NCI-H82 (cell line): ENCODE measurements around the gene PDHX.
"Not testable (repeated sequence)": the region's sequence is repeated elsewhere in the genome, so short reads cannot be mapped to it uniquely, and the experiment has no call there.

Experiments
- DNase-seq: peaks from one replicate; lab custom pipeline; 2025; lab: John Stamatoyannopoulos, UW

PDHX gene

GRCh38 chr11:34910817-34911216 lies 5.6 kb upstream of the PDHX start:
- DNase-seq = no peak

GRCh38 chr11:34911676-34912075 lies 4.7 kb upstream of the PDHX start:
- no peak for DNase-seq

DNA sequence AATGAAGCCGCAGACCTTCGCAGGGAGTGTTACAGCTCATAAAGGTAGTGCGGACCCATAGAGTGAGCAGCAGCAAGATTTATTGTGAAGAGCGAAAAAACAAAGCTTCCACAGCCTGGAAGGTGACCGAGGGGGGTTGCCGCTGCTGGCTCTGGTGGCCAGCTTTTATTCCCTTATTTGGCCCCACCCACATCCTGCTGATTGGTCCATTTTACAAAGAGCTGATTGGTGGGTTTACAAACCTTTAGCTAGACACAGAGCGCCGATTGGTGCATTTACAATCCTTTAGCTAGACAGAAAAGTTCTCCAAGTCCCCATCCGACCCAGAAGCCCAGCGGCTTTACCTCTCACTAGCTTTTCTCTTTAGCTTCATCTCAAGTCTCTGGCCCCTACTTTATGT lies 2.9 kb upstream of the PDHX start:
- DNase-seq = not testable (repeated sequence)

GRCh38 chr11:34915136-34916014 lies 1.0 kb upstream of the PDHX start:
- DNase-seq = peak; percentile 59

- peak; percentile 43 for DNase-seq
Measured at GRCh38 chr11:34916843-34917770, 689 bp downstream of the PDHX start.

GRCh38 chr11:34921156-34921555 lies 4.7 kb downstream of the PDHX start:
- DNase-seq = no peak

GRCh38 chr11:34924714-34925113 lies 8.3 kb downstream of the PDHX start:
- DNase-seq = no peak

GRCh38 chr11:34926101-34926830 lies 9.8 kb downstream of the PDHX start:
- peak; percentile 60 for DNase-seq

DNA sequence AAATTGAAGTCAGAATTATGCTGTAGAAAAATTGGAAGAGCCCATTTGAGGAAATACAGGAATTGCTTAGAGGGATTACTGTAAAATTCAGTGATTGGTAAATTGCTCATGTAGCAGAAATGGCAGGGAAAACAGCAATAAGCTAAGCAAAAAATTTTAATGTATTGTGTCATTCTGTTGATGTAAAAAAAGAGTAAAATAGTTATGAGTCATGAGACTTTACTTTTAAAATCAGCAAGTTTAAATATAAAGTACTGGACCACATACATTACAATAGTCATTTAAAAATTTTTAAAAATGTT lies 10.4 kb downstream of the PDHX start:
- no peak for DNase-seq

DNA sequence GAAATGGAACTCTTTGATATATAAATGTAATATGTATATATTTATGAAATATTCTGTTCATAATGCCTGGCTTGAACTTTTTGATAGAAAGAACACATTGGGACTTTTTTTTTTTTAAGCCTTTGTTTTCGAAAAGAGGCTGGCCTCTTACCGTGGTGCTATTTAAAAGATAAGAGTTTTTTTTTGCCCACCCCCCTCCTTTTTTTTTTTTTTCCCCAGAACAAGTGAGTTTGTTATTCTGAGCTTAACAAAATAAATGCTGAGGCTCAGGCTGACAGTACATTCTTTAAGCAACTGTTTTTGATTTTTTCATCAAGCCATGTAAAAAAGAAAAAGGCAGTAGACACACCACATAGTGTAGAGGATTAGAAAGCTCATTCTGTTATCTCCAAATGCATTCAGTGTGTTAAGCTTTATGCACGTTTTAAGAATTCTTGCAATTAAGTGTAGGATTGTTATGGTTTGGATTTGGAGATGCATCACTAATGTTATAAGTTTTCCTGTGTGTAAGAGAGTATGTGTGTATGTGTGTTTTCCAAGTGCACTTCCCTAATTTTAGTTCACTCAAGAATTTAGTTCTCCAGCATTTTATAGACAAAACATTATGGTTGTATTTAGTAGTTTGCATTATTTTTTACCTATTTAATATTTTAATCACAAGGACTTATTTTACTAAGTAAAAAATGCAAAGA lies 12.0 kb downstream of the PDHX start:
- DNase-seq = no peak

DNA sequence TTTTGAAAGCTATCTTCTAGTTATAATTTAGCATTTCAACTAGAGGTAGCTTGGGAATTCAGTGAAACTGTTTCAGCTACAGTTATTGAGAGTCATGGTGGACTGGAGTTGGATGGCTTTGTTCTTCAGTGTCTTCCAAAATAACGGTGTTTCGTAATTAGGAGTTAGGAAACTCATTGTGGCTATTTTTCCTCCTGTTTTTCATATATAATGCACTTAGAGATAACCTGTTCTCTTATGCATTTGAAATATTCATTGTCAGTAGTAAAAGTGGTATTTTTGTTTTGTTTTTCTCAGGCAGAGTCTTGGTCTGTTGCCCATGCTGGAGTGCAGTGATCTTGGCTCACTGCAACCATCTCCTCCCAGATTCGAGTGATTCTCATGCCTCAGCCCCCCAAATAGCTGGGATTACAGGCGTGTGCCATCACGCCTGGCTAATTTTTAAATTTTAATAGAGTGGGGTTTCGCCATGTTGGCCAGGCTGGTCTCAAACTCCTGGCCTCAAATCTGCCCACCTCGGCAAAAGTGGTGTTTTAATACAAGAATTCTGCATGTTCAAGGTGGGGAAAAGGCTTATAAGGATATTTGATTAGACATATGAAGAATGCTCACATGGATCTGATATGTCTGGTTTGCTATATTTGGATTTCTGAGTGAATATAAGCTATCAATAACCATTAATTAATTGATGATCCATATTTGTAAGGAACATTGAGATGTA lies 12.7 kb downstream of the PDHX start:
- no peak for DNase-seq

DNA sequence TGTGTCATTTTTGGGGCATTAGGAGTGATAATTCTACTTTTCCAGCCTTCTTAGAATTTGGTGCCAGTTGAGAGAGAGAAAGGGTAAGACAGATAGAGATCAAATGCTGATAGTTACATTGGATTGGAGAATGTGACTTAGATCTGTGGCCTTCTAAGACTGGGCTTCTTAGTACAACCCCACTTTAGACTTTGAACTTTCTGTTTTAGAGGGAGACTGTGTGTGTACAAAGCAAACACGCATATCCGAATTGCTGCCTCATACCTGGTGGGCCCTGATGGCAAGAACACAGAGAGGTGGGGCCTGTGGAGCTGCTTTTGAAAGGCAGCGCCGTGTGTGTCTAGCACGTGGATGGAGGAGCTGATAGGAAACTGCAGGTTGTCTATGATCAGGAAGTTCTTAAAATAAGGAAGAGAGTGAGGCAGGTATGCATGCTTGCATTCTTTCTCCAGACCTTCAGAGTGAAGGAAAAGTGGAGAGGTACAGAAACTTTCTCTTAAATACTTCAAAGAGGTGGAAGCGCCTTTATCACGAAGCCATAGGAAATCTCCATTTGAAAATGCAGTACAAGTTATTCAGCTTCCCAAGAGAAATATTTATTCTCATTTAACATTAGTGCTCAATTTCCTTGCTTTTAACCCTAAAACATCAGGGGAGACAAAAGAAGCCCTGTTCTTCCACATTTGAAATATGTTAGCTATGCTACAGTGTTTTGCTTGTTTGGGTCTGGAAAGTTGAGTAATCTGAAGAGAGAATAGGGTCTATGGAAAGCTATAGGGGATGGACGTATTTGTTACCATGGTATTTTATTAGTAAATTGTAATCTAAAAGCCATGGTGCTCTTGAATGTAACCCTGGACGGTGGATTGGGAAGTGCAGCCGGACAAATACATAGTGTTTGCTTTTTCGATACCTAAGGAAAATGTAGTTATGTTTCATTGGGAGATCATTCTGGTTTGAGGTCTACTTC lies 13.7 kb downstream of the PDHX start:
- no peak for DNase-seq

DNA sequence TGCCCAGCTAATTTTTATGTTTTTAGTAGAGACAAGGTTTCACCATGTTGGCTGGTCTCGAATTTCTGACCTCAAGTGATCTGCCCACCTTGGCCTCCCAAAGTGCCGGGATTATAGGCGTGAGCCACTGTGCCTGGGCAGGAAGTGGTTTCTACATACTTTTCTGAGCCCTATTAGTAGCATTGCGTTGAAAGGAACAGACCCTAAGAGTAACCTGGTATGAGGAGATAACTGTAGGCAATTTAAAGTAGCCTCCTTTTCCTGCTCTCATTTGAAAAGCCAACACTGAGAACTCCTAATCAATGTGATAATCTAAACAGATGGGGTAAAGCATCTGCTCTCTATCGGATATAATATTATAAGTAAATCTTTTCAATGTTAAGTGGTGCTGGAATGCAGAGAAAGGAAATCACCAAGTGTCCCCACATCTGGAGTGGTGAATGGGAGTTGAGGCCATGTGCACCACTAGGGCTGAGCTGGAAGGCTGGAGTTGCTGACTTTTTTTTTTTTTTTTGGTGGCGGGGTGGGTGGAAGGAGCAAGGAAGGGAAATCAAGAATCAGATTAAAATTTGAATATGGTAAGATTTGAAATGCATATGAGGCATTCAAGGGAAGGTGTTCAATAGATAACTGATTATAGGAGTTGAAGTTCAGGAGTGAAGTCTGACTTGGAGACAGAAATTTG lies 20.7 kb downstream of the PDHX start:
- DNase-seq = peak; percentile 27

DNA sequence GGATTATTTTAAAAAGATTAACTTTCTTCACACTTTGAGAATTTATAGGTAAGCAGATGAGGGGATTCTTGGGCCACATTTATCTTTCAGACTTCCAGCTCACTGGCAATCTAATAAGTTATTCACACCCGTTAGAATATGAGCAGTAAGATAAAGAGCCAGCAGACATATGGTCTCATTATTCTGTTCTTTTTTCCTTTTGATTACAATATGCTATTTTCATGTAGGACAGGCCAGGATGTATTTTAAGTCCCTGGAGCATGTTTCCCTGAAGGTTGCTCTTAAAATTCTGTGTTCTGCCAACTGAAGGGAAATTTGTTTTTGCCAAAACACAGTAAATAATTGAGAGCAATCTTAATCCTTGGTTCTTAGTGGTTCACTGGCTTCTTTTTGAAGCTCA lies 22.2 kb downstream of the PDHX start:
- peak; percentile 40 for DNase-seq

- no peak for DNase-seq
Measured at GRCh38 chr11:34940026-34940677, 23.7 kb downstream of the PDHX start.

DNA sequence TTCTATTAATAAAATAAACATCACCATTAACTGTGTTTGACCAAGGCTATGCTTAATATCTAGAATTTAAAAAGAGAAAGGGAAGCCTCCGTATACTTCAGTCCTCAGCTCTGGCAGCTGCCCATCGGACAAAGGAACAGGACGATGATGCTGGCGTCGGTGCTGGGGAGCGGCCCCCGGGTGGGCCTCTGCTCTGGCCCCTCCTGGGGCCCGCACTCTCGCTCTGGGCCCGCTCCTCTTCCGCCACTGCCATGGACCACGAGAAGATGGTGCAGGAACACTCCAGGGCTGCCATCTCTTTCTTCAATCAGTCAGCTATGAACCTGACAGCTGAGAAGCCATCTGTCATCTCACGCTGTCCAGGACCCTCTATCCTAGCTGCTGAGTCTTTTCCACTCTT lies 25.3 kb downstream of the PDHX start:
- DNase-seq = no peak

GRCh38 chr11:34944692-34945091 lies 28.3 kb downstream of the PDHX start:
- DNase-seq = no peak

DNA sequence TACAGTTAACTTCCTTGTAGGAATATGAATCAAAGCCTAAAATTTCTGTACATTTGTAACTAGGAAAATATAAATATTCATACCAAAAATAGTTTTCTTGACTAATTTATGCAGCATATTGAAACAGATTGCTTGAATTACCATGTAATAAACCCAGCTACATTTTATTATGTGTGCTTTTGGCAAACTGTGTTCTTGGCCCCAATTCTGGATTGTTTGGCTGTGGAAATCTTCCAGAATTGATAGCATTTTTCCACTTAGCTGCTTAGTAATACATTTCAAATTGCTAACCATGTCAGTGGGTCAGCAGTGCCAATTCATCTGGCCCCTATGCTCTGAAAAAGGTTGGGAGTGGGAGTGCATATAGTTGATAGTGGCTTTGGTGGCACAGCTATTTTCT lies 32.3 kb downstream of the PDHX start:
- DNase-seq = no peak

GRCh38 chr11:34953955-34954354 lies 37.5 kb downstream of the PDHX start:
- no peak for DNase-seq
